D721Med (cell line): Measurements from ENCODE around the gene NOS1AP.

Experiments
- DNase-seq: peaks from one replicate; pipeline ENCODE4 v3.0.0; 2011; ENCODE audit warnings: low spot score; ENCODE audit not compliant: insufficient read length
- FAIRE-seq: peaks from 2 replicates; lab custom pipeline; 2011; peaks lifted over from hg19 to GRCh38; lab: Jason Lieb, UNC
- CTCF ChIP-seq: IDR thresholded peaks from 2 replicates; pipeline ENCODE4 v1.5.1; 2012; ENCODE audit warnings: mild to moderate bottlenecking, control low read depth; ENCODE audit not compliant: insufficient read depth; ENCODE audit errors: missing control alignments

NOS1AP gene

GRCh38 chr1:162299018-162299417 is 229.5 kb downstream of the NOS1AP start:
- FAIRE-seq (peak; percentile 6), DNase-seq (no peak)
- TF ChIP-seq CTCF = no peak

GRCh38 chr1:162300057-162300917 is 230.8 kb downstream of the NOS1AP start:
- TF ChIP-seq CTCF = no peak
- DNase-seq = no peak
- FAIRE-seq = no peak

- DNase-seq (no peak), FAIRE-seq (no peak)
- no peak for TF ChIP-seq CTCF
Measured at GRCh38 chr1:162301696-162302095, 232.2 kb downstream of the NOS1AP start.

GRCh38 chr1:162302306-162303003 is 233.0 kb downstream of the NOS1AP start:
- DNase-seq (no peak), FAIRE-seq (no peak)
- TF ChIP-seq CTCF = no peak

GRCh38 chr1:162303004-162303344 is 233.5 kb downstream of the NOS1AP start:
- peak; percentile 61 for FAIRE-seq
- no peak for TF ChIP-seq CTCF
- DNase-seq = no peak

GRCh38 chr1:162304736-162305135 is 235.2 kb downstream of the NOS1AP start:
- DNase-seq (no peak), FAIRE-seq (no peak)
- TF ChIP-seq CTCF = no peak

- no peak for DNase-seq
- no peak for FAIRE-seq
- no peak for TF ChIP-seq CTCF
Measured at GRCh38 chr1:162305969-162306368, 236.5 kb downstream of the NOS1AP start.
